Neural progenitor cell (in vitro differentiated cells): ENCODE data around the gene RBM6. TPM values are rescaled to one million over a fixed set of nuclear protein-coding genes. Genes with fewer than 3 reads are reported as not detected.

Experiments used
- DNase-seq: peaks from one replicate; pipeline ENCODE4 v3.0.0-alpha.2; 2016; ENCODE audit warnings: low spot score
- H2AFZ ChIP-seq: fragments of 200-600 bp; sonication (generic); replicated peaks from 2 replicates; pipeline ENCODE4 v1.6.1; 2016; ENCODE audit warnings: antibody characterized with exemption
- H3F3A ChIP-seq: fragments of 200-600 bp; sonication (generic); 2 replicates; pipeline ENCODE4 v1.6.1; 2016; ENCODE audit warnings: antibody characterized with exemption, low read depth
- H3K27ac ChIP-seq: fragments of 200-600 bp; sonication (generic); 2 replicates; pipeline ENCODE4 v1.5.1; 2016; ENCODE audit warnings: mild to moderate bottlenecking
- H3K27me3 ChIP-seq: fragments of 200-600 bp; sonication (generic); 2 replicates; pipeline ENCODE4 v1.6.1; 2016; ENCODE audit warnings: mild to moderate bottlenecking, moderate library complexity
- H3K36me3 ChIP-seq: fragments of 200-600 bp; sonication (generic); 2 replicates; pipeline ENCODE4 v1.5.1; 2016
- H3K4me1 ChIP-seq: fragments of 200-600 bp; sonication (generic); 2 replicates; pipeline ENCODE4 v1.6.1; 2016; ENCODE audit warnings: mixed run types
- H3K4me2 ChIP-seq: fragments of 200-600 bp; sonication (generic); 2 replicates; pipeline ENCODE4 v1.6.1; 2016
- H3K4me3 ChIP-seq: fragments of 200-600 bp; sonication (generic); 2 replicates; pipeline ENCODE4 v1.5.1; 2016
- H3K79me2 ChIP-seq: fragments of 200-600 bp; sonication (generic); 2 replicates; pipeline ENCODE4 v1.6.1; 2016; ENCODE audit warnings: low read depth
- H3K9ac ChIP-seq: fragments of 200-600 bp; sonication (generic); 2 replicates; pipeline ENCODE4 v1.6.1; 2016
- H3K9me3 ChIP-seq: fragments of 200-600 bp; sonication (generic); 2 replicates; pipeline ENCODE4 v1.5.1; 2016; ENCODE audit warnings: low read depth
- H4K20me1 ChIP-seq: fragments of 200-600 bp; sonication (generic); 2 replicates; pipeline ENCODE4 v1.6.1; 2016; ENCODE audit warnings: low read depth
- H3K27ac Mint-ChIP-seq: 3 replicates; pipeline ENCODE4 v1.8.0; 2021; ENCODE audit warnings: mixed read lengths
- H3K27me3 Mint-ChIP-seq: 2 replicates; pipeline ENCODE4 v1.8.0; 2022; ENCODE audit warnings: low read depth, mild to moderate bottlenecking, inconsistent platforms, moderate library complexity, mixed read lengths; ENCODE audit not compliant: insufficient read depth
- H3K36me3 Mint-ChIP-seq: 3 replicates; pipeline ENCODE4 v1.8.0; 2021; ENCODE audit warnings: mixed read lengths
- H3K4me1 Mint-ChIP-seq: 3 replicates; pipeline ENCODE4 v1.8.0; 2021; ENCODE audit warnings: mixed read lengths
- H3K4me3 Mint-ChIP-seq: 3 replicates; pipeline ENCODE4 v1.8.0; 2021; ENCODE audit warnings: mild to moderate bottlenecking, moderate library complexity, mixed read lengths
- H3K9me3 Mint-ChIP-seq: 3 replicates; pipeline ENCODE4 v1.8.0; 2020; ENCODE audit warnings: mixed read lengths
- EZH2 ChIP-seq: fragments of 200-600 bp; sonication (generic); IDR thresholded peaks from 2 replicates; pipeline ENCODE4 v1.6.1; 2017; ENCODE audit warnings: antibody characterized with exemption, mild to moderate bottlenecking, moderate library complexity
- EZH2phosphoT487 ChIP-seq: fragments of 200-600 bp; sonication (generic); IDR thresholded peaks from 2 replicates; pipeline ENCODE4 v1.6.1; 2017; ENCODE audit warnings: antibody characterized with exemption
- total RNA-seq: library from RNA; depleted of rRNA; stranded (reverse); fragments of >200 nt; gene quantifications from 2 replicates; pipeline ENCODE4 v1.2.3, GENCODE V29; 2015; ENCODE audit warnings: low replicate concordance
- TF ChIP-seq, protein P1 (sequence below): fragments of 200-600 bp; sonication (generic); IDR thresholded peaks from 2 replicates; pipeline ENCODE4 v1.5.1; 2017; ENCODE audit warnings: antibody characterized with exemption, mild to moderate bottlenecking

Gene RBM6
- total RNA-seq, 1 donor from 2014 or later, result 170 TPM

GRCh38 chr3:50001511-50001910, 61.6 kb downstream of the RBM6 start:
- H3K36me3 Mint-ChIP-seq, result peaks cover 37% of the 10 kb centered on the region
- Histone ChIP-seq H4K20me1 (peaks cover 21% of the 10 kb centered on the region), H3K4me2 (no peak overlapping the region), H3K79me2 (peaks cover 14% of the 10 kb centered on the region), H3K27ac (no peak overlapping the region), H3K9me3 (no peaks in the 10 kb centered on the region), H2AFZ (no peak overlapping the region), H3F3A (peaks cover 4% of the 10 kb centered on the region), H3K4me1 (peaks cover 10% of the 10 kb centered on the region), H3K9ac (no peak overlapping the region), H3K4me3 (no peak overlapping the region), H3K36me3 (no peaks in the 10 kb centered on the region), H3K27me3 (no peaks in the 10 kb centered on the region)
- H3K4me3 Mint-ChIP-seq, result no peak overlapping the region
- H3K27me3 Mint-ChIP-seq, result no peaks in the 10 kb centered on the region
- H3K27ac Mint-ChIP-seq, result no peak overlapping the region
- peaks cover 11% of the 10 kb centered on the region for H3K4me1 Mint-ChIP-seq
- TF ChIP-seq, protein P1, sequence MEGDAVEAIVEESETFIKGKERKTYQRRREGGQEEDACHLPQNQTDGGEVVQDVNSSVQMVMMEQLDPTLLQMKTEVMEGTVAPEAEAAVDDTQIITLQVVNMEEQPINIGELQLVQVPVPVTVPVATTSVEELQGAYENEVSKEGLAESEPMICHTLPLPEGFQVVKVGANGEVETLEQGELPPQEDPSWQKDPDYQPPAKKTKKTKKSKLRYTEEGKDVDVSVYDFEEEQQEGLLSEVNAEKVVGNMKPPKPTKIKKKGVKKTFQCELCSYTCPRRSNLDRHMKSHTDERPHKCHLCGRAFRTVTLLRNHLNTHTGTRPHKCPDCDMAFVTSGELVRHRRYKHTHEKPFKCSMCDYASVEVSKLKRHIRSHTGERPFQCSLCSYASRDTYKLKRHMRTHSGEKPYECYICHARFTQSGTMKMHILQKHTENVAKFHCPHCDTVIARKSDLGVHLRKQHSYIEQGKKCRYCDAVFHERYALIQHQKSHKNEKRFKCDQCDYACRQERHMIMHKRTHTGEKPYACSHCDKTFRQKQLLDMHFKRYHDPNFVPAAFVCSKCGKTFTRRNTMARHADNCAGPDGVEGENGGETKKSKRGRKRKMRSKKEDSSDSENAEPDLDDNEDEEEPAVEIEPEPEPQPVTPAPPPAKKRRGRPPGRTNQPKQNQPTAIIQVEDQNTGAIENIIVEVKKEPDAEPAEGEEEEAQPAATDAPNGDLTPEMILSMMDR, result no peak
- no peak for TF ChIP-seq EZH2phosphoT487
- no peak for TF ChIP-seq EZH2
- no peaks in the 10 kb centered on the region for H3K9me3 Mint-ChIP-seq
- DNase-seq, result no peak

DNA sequence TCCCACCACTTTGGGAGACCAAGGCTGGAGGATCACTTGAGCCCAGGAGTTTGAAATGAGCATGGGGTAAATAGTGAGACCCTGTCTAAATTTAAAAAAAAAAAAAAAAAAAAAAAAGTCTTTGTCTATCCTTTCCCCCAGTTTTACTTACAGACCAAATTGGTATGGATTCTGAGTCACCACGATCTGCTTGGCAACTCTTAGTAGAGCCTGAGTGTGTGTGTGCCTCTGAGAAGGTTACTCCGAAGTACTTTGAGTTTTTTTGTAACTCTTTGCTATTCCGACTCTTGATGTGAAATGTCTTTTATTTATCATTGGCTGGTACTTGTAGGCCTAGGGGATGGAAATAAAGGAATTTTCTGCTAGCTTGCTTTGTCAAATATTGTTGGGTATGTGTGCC, 63.3 kb downstream of the RBM6 start:
- Mint-ChIP-seq H3K36me3 (peaks cover 40% of the 10 kb centered on the region), H3K27me3 (no peaks in the 10 kb centered on the region), H3K4me1 (peaks cover 11% of the 10 kb centered on the region), H3K9me3 (no peaks in the 10 kb centered on the region), H3K27ac (peak overlapping the region; percentile 25), H3K4me3 (no peak overlapping the region)
- Histone ChIP-seq H3K27ac (peak overlapping the region; percentile 38), H3K4me2 (peak overlapping the region; percentile 36), H3K79me2 (peaks cover 19% of the 10 kb centered on the region), H3K9me3 (no peaks in the 10 kb centered on the region), H3F3A (peaks cover 4% of the 10 kb centered on the region), H3K27me3 (no peaks in the 10 kb centered on the region), H4K20me1 (peaks cover 24% of the 10 kb centered on the region), H2AFZ (no peak overlapping the region), H3K4me1 (peaks cover 10% of the 10 kb centered on the region), H3K36me3 (no peaks in the 10 kb centered on the region), H3K9ac (no peak overlapping the region), H3K4me3 (no peak overlapping the region)
- TF ChIP-seq, protein P1, result no peak
- TF ChIP-seq EZH2phosphoT487 (no peak), EZH2 (no peak)
- no peak for DNase-seq

DNA sequence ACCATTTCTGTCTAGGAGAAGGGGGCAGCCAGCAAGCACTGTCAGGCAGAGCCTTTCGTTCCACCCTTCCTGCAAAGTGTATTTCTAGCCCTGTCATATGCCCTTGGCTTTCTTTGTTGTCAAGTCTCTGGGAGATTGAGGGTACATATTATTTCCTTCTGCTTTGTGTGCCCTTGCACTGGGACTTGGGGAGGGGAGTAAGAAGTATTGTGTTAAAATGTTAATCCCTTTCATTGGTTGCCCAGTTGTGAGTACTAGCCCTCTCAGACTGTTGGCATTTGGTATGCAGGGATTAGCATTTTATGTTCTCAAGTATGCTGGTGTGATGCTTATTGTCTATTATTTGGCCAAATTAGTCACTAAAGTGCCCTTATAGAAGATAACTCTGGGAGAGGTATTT, 63.9 kb downstream of the RBM6 start:
- Mint-ChIP-seq H3K4me3 (no peak overlapping the region), H3K27ac (peak overlapping the region; percentile 25), H3K4me1 (peaks cover 11% of the 10 kb centered on the region), H3K27me3 (no peaks in the 10 kb centered on the region), H3K9me3 (no peaks in the 10 kb centered on the region), H3K36me3 (peaks cover 41% of the 10 kb centered on the region)
- H3K4me3 ChIP-seq, result no peak overlapping the region
- no peaks in the 10 kb centered on the region for H3K9me3 ChIP-seq
- TF ChIP-seq, protein P1, result no peak
- TF ChIP-seq EZH2, result no peak
- TF ChIP-seq EZH2phosphoT487, result no peak
- no peak overlapping the region for H3K9ac ChIP-seq
- peak overlapping the region; percentile 38 for H3K27ac ChIP-seq
- H3F3A ChIP-seq, result peaks cover 4% of the 10 kb centered on the region
- H3K27me3 ChIP-seq, result no peaks in the 10 kb centered on the region
- peak; percentile 20 for DNase-seq
- H4K20me1 ChIP-seq, result peaks cover 24% of the 10 kb centered on the region
- H2AFZ ChIP-seq, result no peak overlapping the region
- H3K36me3 ChIP-seq, result no peaks in the 10 kb centered on the region
- peak overlapping the region; percentile 36 for H3K4me2 ChIP-seq
- H3K79me2 ChIP-seq, result peaks cover 19% of the 10 kb centered on the region
- H3K4me1 ChIP-seq, result peaks cover 10% of the 10 kb centered on the region
